WTC11 (cell line): ENCODE results near the gene EDN2. TPM values are rescaled to one million over a fixed set of nuclear protein-coding genes. Genes with fewer than 3 reads are reported as not detected.

ENCODE experiments used
- ATAC-seq: fragments of 200-7000 bp; cut with Tn5 transposase; 2 replicates; pipeline ENCODE4 v1.10.0; 2021; ENCODE audit warnings: mild to moderate bottlenecking, moderate library complexity
- CTCF ChIA-PET: fragments of 300-600 bp; sonication (Branson Sonifier 250); formaldehyde crosslinking; loops from one replicate; lab custom pipeline; 2021; ENCODE audit warnings: antibody characterized with exemption; lab: Charles Lee
- POLR2A ChIA-PET: fragments of 350-600 bp; sonication (Branson Sonifier 250); formaldehyde crosslinking; loops from one replicate; lab custom pipeline; 2021; ENCODE audit warnings: antibody characterized with exemption; lab: Charles Lee
- DNase-seq: peaks from one replicate; pipeline ENCODE4 v3.0.0; 2021; ENCODE audit warnings: low spot score
- H3K27ac Mint-ChIP-seq: 2 replicates; pipeline ENCODE4 v1.8.0; 2021; ENCODE audit warnings: mixed read lengths
- H3K27me3 Mint-ChIP-seq: 2 replicates; pipeline ENCODE4 v1.8.0; 2021; ENCODE audit warnings: low read depth, mild to moderate bottlenecking, moderate library complexity, mixed read lengths
- H3K36me3 Mint-ChIP-seq: 2 replicates; pipeline ENCODE4 v1.8.0; 2021; ENCODE audit warnings: mixed read lengths
- H3K4me1 Mint-ChIP-seq: 2 replicates; pipeline ENCODE4 v1.8.0; 2022; ENCODE audit warnings: mixed read lengths
- H3K4me3 Mint-ChIP-seq: 2 replicates; pipeline ENCODE4 v1.8.0; 2021; ENCODE audit warnings: mild to moderate bottlenecking, moderate library complexity, mixed read lengths
- H3K9me3 Mint-ChIP-seq: 2 replicates; pipeline ENCODE4 v1.8.0; 2021; ENCODE audit warnings: mixed read lengths
- AFF4 ChIP-seq: sonication (generic); formaldehyde crosslinking; IDR thresholded peaks from 2 replicates; pipeline ENCODE4 v1.8.1; 2023; ENCODE audit warnings: mild to moderate bottlenecking, missing genetic modification reagents, borderline replicate concordance
- ATF6 ChIP-seq: sonication (generic); formaldehyde crosslinking; IDR thresholded peaks from 2 replicates; pipeline ENCODE4 v1.8.1; 2023; ENCODE audit warnings: mild to moderate bottlenecking, missing genetic modification reagents
- NFE2L1 ChIP-seq: sonication (generic); formaldehyde crosslinking; IDR thresholded peaks from 2 replicates; pipeline ENCODE4 v1.8.1; 2023; ENCODE audit warnings: missing genetic modification reagents
- RELA ChIP-seq: sonication (generic); formaldehyde crosslinking; IDR thresholded peaks from 2 replicates; pipeline ENCODE4 v1.8.1; 2022; ENCODE audit warnings: missing genetic modification reagents, mild to moderate bottlenecking, borderline replicate concordance
- ZNF219 ChIP-seq: sonication (generic); formaldehyde crosslinking; IDR thresholded peaks from 2 replicates; pipeline ENCODE4 v1.8.0; 2023; ENCODE audit warnings: missing genetic modification reagents, mild to moderate bottlenecking, borderline replicate concordance
- ZNF423 ChIP-seq: fragments of 250-450 bp; sonication (Bioruptor Pico); IDR thresholded peaks from 2 replicates; pipeline ENCODE4 v2.1.2; 2022; ENCODE audit warnings: mild to moderate bottlenecking, moderate library complexity
- ZNF512 ChIP-seq: sonication (generic); formaldehyde crosslinking; IDR thresholded peaks from 2 replicates; pipeline ENCODE4 v1.8.1; 2022; ENCODE audit warnings: missing genetic modification reagents, borderline replicate concordance
- total RNA-seq: library from RNA; stranded (reverse); gene quantifications from 3 replicates; pipeline ENCODE4 v1.2.3, GENCODE V29; 2021
- TF ChIP-seq, protein P1 (sequence below): sonication (generic); formaldehyde crosslinking; IDR thresholded peaks from 2 replicates; pipeline ENCODE4 v1.8.0; 2023; ENCODE audit warnings: mild to moderate bottlenecking, missing genetic modification reagents
- TF ChIP-seq, protein P2 (sequence below): sonication (generic); formaldehyde crosslinking; IDR thresholded peaks from 2 replicates; pipeline ENCODE4 v1.8.1; 2023; ENCODE audit warnings: mild to moderate bottlenecking, moderate library complexity, missing genetic modification reagents

Gene EDN2
- total RNA-seq, 1 experiment from 2014 or later = 0.33 TPM

GRCh38 chr1:41432481-41433280 lies 51.8 kb downstream of the EDN2 start (continued):
- TF ChIP-seq ZNF512 (CRISPR knock-in tag) (no peak), ZNF423 (CRISPR knock-in tag) (no peak)

DNA sequence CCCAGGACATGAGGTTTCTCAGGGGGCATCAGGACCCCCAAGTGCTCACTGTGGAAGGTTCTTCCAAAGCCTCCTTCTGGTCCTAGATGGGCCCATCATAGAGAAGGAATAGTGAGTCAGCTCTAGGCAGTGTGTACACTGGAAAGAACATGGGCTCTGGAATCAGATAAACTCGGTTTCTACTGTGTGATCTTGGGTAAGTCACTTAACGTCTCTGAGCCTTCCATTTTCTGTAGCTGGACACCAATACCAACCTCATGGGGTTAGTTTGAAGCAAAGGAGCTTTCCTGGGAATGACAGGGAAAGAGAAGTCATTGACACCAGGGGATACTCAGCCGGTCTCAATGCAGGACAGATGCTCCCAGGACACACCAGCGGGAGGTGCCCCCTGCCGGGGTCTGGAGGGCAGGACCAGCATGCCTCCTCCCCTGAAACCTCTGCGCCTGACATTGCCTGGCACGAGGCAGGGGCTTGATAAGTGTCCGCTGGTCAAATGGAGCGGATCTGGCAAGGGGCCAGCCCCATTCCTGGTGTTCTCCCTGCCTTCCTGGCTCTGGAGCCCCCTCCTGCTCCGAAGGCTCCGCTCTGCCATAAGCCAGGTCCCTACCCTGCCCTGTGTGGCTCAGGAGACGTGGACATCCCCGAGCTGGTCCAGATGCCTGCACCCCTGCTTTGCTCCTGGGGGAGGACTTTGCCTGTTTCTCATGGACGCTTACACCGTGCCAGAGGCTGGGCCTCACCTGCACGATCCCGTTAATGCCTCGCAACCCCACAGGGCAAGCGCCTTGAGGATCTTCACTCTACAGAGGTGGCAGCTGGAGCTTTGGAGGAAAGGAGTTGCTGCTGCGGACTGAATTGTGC lies 52.8 kb downstream of the EDN2 start:
- peaks cover 3% of the 10 kb centered on the region; the same call in 1 of the 2 replicates for H3K27me3 Mint-ChIP-seq
- ATAC-seq = no peak
- ChIA-PET POLR2A (no interaction called here), CTCF (interaction anchor here (0.7 to 7.2 kb wide), 16 partner anchors 9 to 163 kb away, joined by 3 to 59 read pairs (median 8); partner anchors contain the start of gene FOXO6)
- H3K36me3 Mint-ChIP-seq = no peaks in the 10 kb centered on the region
- no peak overlapping the region for H3K4me3 Mint-ChIP-seq
- no peak for DNase-seq
- TF ChIP-seq AFF4 = no peak
- no peak for TF ChIP-seq ATF6 (CRISPR knock-in tag)
- TF ChIP-seq, protein P1, sequence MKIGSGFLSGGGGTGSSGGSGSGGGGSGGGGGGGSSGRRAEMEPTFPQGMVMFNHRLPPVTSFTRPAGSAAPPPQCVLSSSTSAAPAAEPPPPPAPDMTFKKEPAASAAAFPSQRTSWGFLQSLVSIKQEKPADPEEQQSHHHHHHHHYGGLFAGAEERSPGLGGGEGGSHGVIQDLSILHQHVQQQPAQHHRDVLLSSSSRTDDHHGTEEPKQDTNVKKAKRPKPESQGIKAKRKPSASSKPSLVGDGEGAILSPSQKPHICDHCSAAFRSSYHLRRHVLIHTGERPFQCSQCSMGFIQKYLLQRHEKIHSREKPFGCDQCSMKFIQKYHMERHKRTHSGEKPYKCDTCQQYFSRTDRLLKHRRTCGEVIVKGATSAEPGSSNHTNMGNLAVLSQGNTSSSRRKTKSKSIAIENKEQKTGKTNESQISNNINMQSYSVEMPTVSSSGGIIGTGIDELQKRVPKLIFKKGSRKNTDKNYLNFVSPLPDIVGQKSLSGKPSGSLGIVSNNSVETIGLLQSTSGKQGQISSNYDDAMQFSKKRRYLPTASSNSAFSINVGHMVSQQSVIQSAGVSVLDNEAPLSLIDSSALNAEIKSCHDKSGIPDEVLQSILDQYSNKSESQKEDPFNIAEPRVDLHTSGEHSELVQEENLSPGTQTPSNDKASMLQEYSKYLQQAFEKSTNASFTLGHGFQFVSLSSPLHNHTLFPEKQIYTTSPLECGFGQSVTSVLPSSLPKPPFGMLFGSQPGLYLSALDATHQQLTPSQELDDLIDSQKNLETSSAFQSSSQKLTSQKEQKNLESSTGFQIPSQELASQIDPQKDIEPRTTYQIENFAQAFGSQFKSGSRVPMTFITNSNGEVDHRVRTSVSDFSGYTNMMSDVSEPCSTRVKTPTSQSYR (CRISPR knock-in tag) = no peak
- TF ChIP-seq ZNF423 (CRISPR knock-in tag) = no peak
- no peak for TF ChIP-seq RELA
- no peak for TF ChIP-seq ZNF219 (CRISPR knock-in tag)
- TF ChIP-seq, protein P2, sequence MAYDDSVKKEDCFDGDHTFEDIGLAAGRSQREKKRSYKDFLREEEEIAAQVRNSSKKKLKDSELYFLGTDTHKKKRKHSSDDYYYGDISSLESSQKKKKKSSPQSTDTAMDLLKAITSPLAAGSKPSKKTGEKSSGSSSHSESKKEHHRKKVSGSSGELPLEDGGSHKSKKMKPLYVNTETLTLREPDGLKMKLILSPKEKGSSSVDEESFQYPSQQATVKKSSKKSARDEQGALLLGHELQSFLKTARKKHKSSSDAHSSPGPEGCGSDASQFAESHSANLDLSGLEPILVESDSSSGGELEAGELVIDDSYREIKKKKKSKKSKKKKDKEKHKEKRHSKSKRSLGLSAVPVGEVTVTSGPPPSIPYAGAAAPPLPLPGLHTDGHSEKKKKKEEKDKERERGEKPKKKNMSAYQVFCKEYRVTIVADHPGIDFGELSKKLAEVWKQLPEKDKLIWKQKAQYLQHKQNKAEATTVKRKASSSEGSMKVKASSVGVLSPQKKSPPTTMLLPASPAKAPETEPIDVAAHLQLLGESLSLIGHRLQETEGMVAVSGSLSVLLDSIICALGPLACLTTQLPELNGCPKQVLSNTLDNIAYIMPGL (CRISPR knock-in tag) = no peak
- no peak for TF ChIP-seq NFE2L1 (CRISPR knock-in tag)
- peaks cover 28% of the 10 kb centered on the region for H3K4me1 Mint-ChIP-seq
- no peaks in the 10 kb centered on the region for H3K9me3 Mint-ChIP-seq
- H3K27ac Mint-ChIP-seq = no peak overlapping the region
